ENCODE results near the gene PPP2R3B. TPM values are rescaled to one million over a fixed set of nuclear protein-coding genes. Genes with fewer than 3 reads are reported as not detected.
"Not testable (repeated sequence)": the region's sequence is repeated elsewhere in the genome, so short reads cannot be mapped to it uniquely, and the experiment has no call there.

The PPP2R3B gene, protein sequence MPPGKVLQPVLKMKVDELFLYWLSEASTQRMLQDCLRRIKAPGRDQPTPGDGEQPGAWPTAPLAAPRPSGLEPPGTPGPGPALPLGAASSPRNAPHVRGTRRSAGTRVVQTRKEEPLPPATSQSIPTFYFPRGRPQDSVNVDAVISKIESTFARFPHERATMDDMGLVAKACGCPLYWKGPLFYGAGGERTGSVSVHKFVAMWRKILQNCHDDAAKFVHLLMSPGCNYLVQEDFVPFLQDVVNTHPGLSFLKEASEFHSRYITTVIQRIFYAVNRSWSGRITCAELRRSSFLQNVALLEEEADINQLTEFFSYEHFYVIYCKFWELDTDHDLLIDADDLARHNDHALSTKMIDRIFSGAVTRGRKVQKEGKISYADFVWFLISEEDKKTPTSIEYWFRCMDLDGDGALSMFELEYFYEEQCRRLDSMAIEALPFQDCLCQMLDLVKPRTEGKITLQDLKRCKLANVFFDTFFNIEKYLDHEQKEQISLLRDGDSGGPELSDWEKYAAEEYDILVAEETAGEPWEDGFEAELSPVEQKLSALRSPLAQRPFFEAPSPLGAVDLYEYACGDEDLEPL
- 10 to 100 TPM in 3 of 4 donors, 1 to 10 TPM in 1; 9.7 to 15.2 (median 12.3) TPM for total RNA-seq

DNA sequence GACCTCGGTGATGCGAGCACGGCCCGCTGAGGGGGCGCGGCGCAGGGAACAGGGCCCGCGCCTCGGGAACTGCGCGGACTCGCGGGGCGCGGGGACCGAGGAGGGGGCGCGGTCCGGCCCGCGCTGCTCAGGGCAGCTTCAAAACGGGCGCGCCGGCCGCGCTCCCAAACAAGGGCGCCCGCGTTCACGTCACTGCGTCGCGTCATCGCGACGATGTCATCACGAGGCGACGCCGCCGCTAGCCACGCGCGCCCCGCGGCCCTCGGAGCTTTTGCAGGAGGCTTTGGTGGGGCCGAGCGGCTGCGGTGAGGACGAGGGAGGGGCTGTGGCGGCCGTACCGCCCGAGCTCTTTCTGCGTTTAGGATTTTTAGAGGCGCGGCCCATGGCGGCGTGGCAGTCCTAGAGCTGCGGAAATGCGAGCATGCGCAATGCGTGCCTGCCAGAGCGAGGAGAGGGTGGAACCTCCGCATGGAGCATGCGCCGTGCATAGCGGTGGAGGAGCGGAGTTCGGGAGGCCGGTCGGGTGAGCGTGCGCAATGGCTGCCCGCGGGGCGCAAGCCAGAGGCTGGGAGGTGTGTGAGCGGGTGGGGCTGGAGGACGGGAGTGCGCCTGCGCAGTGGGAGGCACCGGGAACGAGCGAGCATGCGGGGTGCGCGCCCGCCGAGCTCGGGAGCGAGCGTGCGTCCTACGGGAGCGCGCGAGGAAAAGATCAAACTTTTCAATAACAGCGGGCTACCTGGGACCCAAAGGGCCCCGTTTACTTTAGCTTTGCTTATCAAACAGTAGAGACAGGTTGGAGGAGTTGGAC lies at the start of gene PPP2R3B:
PPP2R3B (minus strand) TSS at position 140 of the 808 bp plus-strand sequence. CDS start 216 bp downstream, outside the sequence.
- no peaks in the 10 kb centered on the region for H3K27me3 ChIP-seq
- peak; percentile 98 to 99 for DNase-seq
- H3K36me3 ChIP-seq: no peaks in the 10 kb centered on the region
- 1 to 3% methylated on average over 11 to 14 of the region's 102 CpGs for WGBS, 2 donors
- peak within 1 kb of the TSS; percentile 99 to 100 (median 99) for H3K27ac ChIP-seq
- intact Hi-C loops (cut with DNase I): loop anchor here (5.0 kb wide), 1 partner anchor 70 kb away; the partner anchor contains the start of gene GTPBP6
- H3K4me1 ChIP-seq: peaks cover 4 to 19% of the 10 kb centered on the region in 2 donors
- H3K9me3 ChIP-seq: no peaks in the 10 kb centered on the region
- H3K4me3 ChIP-seq (replicated peaks in 1 of 3): peak within 1 kb of the TSS; percentile 87 to 98 (median 98)
- TF ChIP-seq, protein P1, sequence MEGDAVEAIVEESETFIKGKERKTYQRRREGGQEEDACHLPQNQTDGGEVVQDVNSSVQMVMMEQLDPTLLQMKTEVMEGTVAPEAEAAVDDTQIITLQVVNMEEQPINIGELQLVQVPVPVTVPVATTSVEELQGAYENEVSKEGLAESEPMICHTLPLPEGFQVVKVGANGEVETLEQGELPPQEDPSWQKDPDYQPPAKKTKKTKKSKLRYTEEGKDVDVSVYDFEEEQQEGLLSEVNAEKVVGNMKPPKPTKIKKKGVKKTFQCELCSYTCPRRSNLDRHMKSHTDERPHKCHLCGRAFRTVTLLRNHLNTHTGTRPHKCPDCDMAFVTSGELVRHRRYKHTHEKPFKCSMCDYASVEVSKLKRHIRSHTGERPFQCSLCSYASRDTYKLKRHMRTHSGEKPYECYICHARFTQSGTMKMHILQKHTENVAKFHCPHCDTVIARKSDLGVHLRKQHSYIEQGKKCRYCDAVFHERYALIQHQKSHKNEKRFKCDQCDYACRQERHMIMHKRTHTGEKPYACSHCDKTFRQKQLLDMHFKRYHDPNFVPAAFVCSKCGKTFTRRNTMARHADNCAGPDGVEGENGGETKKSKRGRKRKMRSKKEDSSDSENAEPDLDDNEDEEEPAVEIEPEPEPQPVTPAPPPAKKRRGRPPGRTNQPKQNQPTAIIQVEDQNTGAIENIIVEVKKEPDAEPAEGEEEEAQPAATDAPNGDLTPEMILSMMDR (IDR thresholded peaks at IDR 0.05): peak in 1 of 6 experiments; percentile 7
- TF ChIP-seq POLR2A (IDR thresholded peaks at IDR 0.05): peak in 1 of 2 donors; percentile 66

DNA sequence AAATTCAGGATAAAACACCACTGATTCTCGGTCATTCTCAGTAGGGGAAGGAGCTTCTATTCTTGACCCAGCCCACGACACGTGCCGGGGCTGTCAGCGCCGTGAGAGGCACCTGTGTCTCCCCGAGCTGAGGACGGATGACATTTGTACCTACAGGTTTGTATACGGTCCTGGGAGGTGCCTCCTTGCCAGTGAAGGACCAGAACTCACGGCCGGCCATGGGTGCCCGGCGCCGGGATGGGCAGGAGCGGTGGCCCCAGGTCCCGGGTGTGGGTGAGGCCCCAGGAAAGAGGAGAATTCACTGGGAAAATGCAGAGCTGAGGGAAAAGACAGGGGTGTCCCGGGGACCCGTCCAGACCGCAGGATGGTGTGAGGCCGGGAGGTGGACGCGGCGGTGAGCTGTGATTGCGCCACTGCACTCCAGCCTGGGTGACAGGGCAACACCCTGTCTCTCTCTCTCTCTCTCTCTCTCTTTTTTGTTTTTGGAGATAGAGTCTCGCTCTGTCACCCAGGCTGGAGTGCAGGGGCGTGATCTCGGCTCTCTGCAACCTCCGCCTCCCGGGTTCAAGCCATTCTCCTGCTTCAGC lies 48.9 kb upstream of the PPP2R3B start:
- Histone ChIP-seq H3K9me3 (no peaks in the 10 kb centered on the region), H3K36me3 (no peaks in the 10 kb centered on the region), H3K27me3 (no peaks in the 10 kb centered on the region), H3K27ac (no peak overlapping the region), H3K4me3 (replicated peaks in 1 of 3) (no peak overlapping the region), H3K4me1 (no peaks in the 10 kb centered on the region)
- TF ChIP-seq, protein P1 (IDR thresholded peaks at IDR 0.05): no peak
- no peak for TF ChIP-seq POLR2A (IDR thresholded peaks at IDR 0.05)
- intact Hi-C loops (cut with DNase I): no loop called here
- DNase-seq: no peak
- 68 to 69% methylated on average over 29 of the region's 29 CpGs for WGBS, 2 donors

DNA sequence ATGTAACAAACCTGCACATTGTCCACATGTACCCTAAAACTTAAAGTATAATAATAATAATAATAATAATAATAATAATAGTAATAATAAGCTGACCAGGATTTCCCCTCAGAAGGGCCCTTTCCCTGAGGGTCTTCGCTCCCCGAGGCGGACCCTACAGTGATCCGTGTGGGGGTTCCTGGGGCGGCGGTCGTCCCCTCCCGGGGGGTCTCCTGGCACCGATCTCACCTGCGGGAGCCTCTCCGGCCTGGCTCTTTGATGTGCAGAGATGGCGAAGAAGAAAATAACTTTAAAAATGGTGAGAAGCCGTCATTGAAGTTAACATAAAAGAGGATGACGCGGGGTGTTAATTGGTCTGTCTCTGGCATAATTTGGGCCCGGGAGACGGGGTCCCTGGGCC lies 48.2 kb upstream of the PPP2R3B start:
- intact Hi-C loops (cut with DNase I): no loop called here
- H3K4me1 ChIP-seq: no peaks in the 10 kb centered on the region
- H3K27me3 ChIP-seq: no peaks in the 10 kb centered on the region
- H3K27ac ChIP-seq: no peak overlapping the region
- no peak for TF ChIP-seq POLR2A (IDR thresholded peaks at IDR 0.05)
- TF ChIP-seq, protein P1 (IDR thresholded peaks at IDR 0.05): no peak
- no peaks in the 10 kb centered on the region for H3K9me3 ChIP-seq
- H3K4me3 ChIP-seq (replicated peaks in 1 of 3): no peak overlapping the region
- no peaks in the 10 kb centered on the region for H3K36me3 ChIP-seq
- WGBS, 2 donors: 51 to 67% methylated on average over 17 of the region's 17 CpGs
- DNase-seq: no peak

DNA sequence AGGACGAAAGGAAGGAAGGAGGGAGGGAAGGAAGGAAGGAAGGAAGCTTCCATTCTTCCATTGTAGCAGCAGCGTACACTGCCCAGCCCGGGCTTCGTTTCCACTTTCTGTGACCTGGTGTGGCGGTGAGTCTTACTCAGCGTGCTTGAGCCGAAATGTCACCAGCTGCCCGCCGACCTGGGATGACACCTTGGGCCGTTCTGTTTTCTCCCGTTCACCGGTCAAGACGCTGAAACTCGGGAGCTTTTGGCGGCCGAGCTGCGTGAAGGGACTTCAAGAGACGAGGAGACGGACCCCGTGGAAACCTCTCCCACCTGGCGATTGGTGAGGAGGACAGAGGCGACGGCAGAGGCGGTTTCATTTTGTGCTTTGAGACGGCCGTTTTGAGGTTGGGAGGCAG lies 47.1 kb upstream of the PPP2R3B start:
- 88 to 90% methylated on average over 26 of the region's 26 CpGs for WGBS, 2 donors
- Histone ChIP-seq H3K9me3 (no peaks in the 10 kb centered on the region), H3K4me3 (replicated peaks in 1 of 3) (no peak overlapping the region), H3K27me3 (no peaks in the 10 kb centered on the region), H3K36me3 (no peaks in the 10 kb centered on the region), H3K4me1 (no peaks in the 10 kb centered on the region), H3K27ac (no peak overlapping the region)
- no peak for TF ChIP-seq POLR2A (IDR thresholded peaks at IDR 0.05)
- TF ChIP-seq, protein P1 (IDR thresholded peaks at IDR 0.05): no peak
- DNase-seq: no peak
- intact Hi-C loops (cut with DNase I): no loop called here

DNA sequence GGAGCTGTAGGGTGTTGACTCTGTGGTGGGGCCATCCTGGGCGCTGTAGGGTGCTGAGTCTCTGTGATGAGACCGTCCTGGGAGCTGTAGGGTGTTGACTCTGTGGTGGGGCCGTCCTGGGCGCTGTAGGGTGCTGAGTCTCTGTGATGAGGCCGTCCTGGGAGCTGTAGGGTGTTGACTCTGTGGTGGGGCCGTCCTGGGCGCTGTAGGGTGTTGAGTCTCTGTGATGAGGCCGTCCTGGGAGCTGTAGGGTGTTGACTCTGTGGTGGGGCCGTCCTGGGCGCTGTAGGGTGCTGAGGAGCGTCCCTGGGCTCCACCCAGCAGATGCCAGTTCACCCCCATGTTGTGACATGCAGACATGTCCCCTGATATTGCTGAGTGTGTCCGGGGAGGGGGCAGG lies 46.0 kb upstream of the PPP2R3B start:
- WGBS, 2 donors: 65 to 88% methylated on average over 5 to 9 of the region's 12 CpGs
- H3K27ac ChIP-seq; H3K36me3 ChIP-seq; intact Hi-C loops (cut with DNase I); H3K4me1 ChIP-seq; H3K27me3 ChIP-seq; H3K4me3 ChIP-seq (replicated peaks in 1 of 3); DNase-seq; H3K9me3 ChIP-seq: not testable (repeated sequence)
